GM21825 (cell line): ENCODE data around the gene ROBO1.

Experiments
- ATAC-seq: cut with Tn5 transposase; IDR thresholded peaks from one replicate; pipeline ENCODE4 v1.9.1; 2021; ENCODE audit warnings: mild to moderate bottlenecking, moderate library complexity; ENCODE audit not compliant: unreplicated experiment

Gene ROBO1

GRCh38 chr3:78861156-78861555, 906.6 kb downstream of the ROBO1 start:
- no peak for ATAC-seq

GRCh38 chr3:78860567-78860966, 907.2 kb downstream of the ROBO1 start:
- no peak for ATAC-seq

- ATAC-seq, result no peak
Observed at GRCh38 chr3:78858910-78859309, 908.9 kb downstream of the ROBO1 start.

- no peak for ATAC-seq
Observed at GRCh38 chr3:78858174-78858573, 909.6 kb downstream of the ROBO1 start.

GRCh38 chr3:78857494-78858111, 910.2 kb downstream of the ROBO1 start:
- ATAC-seq, result no peak

- no peak for ATAC-seq
Observed at GRCh38 chr3:78856164-78856563, 911.6 kb downstream of the ROBO1 start.

- no peak for ATAC-seq
Observed at GRCh38 chr3:78855190-78855589, 912.6 kb downstream of the ROBO1 start.

- no peak for ATAC-seq
Observed at GRCh38 chr3:78848392-78849288, 919.2 kb downstream of the ROBO1 start.

GRCh38 chr3:78847603-78848002, 920.2 kb downstream of the ROBO1 start:
- no peak for ATAC-seq

- no peak for ATAC-seq
Observed at GRCh38 chr3:78847203-78847602, 920.6 kb downstream of the ROBO1 start.

- ATAC-seq, result no peak
Observed at GRCh38 chr3:78846718-78847117, 921.1 kb downstream of the ROBO1 start.

GRCh38 chr3:78845605-78846004, 922.2 kb downstream of the ROBO1 start:
- ATAC-seq, result no peak

- no peak for ATAC-seq
Observed at GRCh38 chr3:78844307-78844706, 923.5 kb downstream of the ROBO1 start.

- no peak for ATAC-seq
Observed at GRCh38 chr3:78839693-78840092, 928.1 kb downstream of the ROBO1 start.

GRCh38 chr3:78838362-78838761, 929.4 kb downstream of the ROBO1 start:
- no peak for ATAC-seq

GRCh38 chr3:78834910-78835309, 932.9 kb downstream of the ROBO1 start:
- no peak for ATAC-seq

GRCh38 chr3:78832785-78833204, 935.0 kb downstream of the ROBO1 start:
- no peak for ATAC-seq

GRCh38 chr3:78831446-78831972, 936.3 kb downstream of the ROBO1 start:
- ATAC-seq, result no peak

- no peak for ATAC-seq
Observed at GRCh38 chr3:78830470-78830869, 937.3 kb downstream of the ROBO1 start.

- ATAC-seq, result no peak
Observed at GRCh38 chr3:78827618-78828017, 940.2 kb downstream of the ROBO1 start.

GRCh38 chr3:78825858-78826215, 942.0 kb downstream of the ROBO1 start:
- no peak for ATAC-seq
